GM19397 (cell line): Measurements from ENCODE around the gene ADCYAP1.
"Not testable (repeated sequence)": the region's sequence is repeated elsewhere in the genome, so short reads cannot be mapped to it uniquely, and the experiment has no call there.

ENCODE experiments used
- ATAC-seq: cut with Tn5 transposase; IDR thresholded peaks from one replicate; pipeline ENCODE4 v1.9.1; 2021; ENCODE audit warnings: mild to moderate bottlenecking, moderate library complexity; ENCODE audit not compliant: unreplicated experiment

Gene ADCYAP1

DNA sequence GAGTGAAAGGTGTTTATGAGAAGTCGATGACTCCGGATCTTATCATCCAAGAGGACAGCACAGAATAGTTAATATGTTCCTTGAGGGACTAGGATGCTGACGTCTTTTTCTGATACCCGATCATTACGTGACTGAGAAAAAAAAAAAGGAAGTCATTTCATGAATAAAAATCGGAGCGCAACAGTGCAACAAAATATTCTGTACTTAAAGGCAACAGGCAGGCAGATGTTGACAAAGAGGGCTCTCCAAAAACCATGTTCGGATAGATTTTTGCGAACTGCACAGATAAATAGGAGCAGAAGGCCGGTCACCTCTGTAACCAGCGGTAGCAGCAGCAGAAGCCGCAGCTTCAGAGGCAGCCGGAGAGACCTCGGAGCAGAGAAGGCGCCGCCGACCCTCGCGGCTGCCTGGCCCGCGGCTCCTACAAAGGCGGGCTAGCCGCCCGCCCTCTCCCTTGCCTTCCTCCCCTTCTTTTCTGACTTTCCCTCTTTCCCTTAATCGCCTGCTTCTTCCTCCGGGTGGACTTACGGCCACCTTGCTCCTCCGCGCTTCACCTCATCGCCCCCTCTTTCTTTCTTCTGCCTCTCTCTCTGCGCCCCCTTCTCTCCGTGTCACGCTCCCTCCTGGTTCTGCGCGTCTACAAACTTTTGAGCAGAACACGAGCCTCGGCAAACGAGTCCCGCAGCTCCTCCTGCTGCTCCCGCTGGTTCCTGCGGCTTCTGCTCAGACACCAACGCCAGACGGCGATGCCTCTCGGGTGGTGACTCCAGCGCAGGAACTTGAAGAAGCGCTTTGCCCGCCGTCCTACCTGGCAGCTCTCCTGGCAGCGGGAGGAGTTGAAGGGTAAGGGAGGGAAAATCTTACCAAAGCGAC, at the start of gene ADCYAP1:
Gene ADCYAP1, plus strand, starts transcription at position 654 of the 873 bp plus-strand sequence. CDS start 516 bp downstream, outside the sequence.
- no peak for ATAC-seq

DNA sequence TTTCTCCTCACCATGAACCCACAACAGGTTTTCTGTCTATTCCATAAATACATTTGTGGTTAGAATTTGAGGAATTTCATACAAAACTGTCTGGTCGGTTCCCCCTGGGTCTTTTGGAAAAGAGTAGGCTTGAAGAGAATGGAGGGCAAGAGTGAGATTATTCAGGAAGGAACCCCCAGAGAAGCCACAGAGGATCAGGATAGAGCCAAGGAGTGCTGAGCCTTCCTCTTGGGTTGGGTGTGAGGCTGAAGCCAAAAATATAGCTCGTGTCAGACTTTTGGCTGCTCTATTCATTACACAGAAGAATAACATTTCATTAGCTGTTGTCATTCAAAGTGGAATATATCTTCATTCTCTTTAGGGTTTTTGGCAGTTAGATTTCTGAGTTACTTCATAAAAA, 46.7 kb upstream of the ADCYAP1 start:
- no peak for ATAC-seq

DNA sequence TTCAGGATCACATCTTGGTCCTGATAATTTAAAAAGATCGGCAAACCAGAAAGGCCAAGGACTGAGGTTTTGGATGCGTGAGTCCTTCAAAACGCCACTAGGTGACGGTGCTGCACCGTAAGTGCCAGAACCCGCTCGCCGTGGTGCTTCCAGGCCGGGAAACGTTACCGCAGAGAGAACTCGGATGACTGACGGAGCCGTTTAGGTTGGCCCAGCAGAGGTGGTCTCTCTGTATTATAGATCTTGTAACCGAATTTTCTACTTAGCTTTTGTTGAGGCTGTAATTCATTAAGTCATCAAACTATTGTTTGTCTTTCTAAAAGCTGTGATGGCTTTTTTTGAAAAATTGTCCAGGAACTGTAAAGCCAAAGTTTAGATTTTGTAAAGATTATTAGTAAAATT, 39.8 kb upstream of the ADCYAP1 start:
- peak; percentile 90 for ATAC-seq

DNA sequence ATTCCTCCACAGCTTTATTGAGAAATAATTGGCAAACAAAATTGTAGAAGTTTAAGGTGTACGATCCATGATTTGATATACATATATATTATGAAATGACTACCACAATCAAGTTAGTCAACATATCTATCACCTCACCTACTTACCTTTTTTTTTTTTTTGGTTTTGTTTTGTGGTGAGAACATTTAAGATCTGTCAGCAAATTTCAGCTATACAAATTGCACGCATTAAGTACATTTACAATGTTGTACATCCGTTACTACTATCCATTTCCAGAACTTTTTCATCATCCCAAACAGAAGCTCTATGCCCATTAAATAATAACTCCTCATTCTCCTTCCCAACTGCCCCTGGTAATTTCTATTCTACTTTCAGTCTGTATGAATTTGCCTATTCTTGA, 37.4 kb upstream of the ADCYAP1 start:
- ATAC-seq: no peak

DNA sequence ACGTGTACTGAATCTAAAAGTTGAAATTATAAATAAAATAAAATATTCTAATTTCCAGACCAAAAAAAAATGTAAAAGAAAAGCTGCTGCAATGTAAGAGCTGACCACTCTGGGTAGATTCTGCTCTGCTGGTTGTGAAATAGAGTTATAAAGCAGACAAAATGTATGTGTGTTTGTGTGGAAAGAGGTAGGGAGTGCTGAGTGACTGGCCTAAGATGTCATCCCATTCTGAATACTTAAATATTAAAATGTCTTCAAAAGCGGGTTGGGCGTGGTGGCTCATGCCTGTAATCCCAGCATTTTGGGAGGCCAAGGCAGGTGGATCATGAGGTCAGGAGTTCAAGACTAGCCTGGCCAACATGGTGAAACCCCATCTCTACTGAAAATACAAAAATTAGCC, 31.2 kb upstream of the ADCYAP1 start:
- ATAC-seq: not testable (repeated sequence)

DNA sequence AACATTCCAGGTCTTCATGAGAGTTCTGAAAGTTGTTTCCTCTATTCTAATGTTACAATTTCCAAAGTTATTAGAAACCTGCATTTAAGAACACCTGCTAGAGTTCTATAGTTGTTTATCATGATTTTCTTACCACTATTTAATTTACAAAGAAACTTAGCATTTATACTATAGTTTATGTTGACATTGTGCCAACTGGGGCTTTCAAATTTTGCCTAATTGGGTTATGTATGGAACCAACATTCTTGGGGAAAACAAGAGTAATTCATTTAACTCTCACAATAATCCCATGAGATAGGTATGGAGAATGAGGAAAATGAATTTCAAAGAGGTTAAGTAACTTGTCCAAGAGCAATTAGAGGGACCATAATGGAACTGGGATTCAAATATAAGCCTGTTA, 28.8 kb upstream of the ADCYAP1 start:
- ATAC-seq: no peak

DNA sequence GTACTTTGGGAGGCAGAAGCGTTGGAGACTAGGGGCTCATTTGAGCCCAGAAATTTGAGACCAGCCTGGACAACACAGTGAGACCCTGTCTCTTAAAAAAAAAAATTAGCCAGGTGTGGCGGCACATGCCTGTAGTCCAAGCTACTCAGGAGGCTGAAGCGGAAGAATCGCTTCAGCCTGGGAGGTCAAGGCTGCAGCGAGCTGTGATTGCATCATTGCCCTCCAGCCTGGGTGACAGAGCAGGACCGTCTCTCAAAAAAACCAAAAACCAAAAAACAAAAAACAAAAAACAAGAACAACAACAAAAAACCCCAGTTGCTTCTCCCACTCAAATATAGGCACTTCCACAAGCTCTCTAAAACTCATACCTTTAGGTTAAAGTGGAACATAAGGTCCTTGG, 27.4 kb upstream of the ADCYAP1 start:
- ATAC-seq: no peak

DNA sequence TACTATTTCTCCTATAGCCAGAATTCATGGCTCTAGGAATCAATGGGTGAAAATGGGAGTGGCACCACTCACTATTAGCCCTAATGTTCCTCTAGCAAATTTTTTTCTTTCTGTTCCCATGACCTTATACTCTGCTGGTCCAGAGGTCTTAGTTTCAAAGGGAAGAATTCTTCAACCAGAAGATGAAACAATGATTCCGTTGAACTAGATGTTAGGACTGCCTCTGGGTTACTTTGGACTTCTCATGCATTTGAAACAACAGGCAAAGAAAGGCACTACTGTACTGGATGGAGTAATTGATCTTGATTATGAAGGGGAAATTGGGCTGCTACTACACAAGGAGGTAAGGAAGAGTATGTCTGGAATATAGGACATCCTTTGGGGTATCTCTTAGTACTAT, 18.6 kb upstream of the ADCYAP1 start:
- no peak for ATAC-seq

DNA sequence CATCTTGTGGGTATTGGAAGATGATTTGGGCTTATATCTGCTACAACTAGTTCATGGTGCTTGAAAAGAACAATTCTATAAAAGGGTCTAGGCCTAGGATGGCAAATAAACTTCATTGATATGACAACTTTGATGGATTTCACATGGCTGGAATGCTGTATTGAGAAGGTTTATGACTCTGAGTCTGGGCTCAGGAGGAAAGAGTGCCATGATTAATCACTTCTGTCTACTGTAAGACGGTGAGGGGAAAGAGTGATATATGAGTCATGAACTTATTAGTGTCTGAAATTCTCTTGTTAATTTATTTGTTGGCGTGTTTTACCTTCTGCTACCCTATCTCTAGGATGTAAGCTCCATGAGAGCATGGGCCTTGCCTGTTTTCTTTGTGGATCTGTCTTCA, 17.0 kb upstream of the ADCYAP1 start:
- ATAC-seq: no peak

DNA sequence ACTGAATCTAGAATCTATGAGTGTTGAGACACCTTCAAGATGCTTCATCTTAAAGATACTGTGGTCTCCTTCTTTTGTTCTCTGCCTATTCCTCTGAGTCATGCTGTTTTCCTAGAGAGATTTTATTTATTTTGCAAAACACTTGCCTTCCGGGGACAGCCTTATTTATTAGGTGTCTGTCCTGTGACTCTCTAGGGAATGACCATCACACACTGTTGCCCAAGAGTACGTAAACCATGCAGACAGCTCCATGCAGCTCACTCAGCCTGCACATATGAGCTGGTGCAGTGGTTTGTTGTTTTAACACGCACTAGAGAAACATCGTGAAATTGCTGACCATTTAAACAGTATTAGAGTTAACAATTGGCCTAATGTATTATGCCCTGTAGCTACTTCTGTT, 12.4 kb upstream of the ADCYAP1 start:
- no peak for ATAC-seq

DNA sequence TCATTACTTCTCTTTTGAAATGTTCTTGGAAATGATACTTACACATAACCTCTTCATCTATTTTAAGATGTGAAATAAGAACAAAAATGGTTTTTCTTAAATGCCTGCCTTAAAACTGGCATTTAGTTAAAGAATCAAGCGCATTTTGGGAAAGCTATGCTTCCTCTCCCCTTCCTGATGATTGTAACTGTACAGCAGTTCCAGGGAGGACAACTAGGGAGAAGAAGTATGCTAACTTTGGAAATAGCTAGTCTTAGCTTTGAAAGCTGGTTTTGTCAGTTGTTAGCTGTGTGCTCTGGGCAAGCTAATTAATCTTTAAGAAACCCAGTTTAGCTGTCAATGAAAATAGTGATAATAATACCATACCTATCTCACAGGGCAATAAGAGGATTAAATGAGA, 8.4 kb upstream of the ADCYAP1 start:
- no peak for ATAC-seq

DNA sequence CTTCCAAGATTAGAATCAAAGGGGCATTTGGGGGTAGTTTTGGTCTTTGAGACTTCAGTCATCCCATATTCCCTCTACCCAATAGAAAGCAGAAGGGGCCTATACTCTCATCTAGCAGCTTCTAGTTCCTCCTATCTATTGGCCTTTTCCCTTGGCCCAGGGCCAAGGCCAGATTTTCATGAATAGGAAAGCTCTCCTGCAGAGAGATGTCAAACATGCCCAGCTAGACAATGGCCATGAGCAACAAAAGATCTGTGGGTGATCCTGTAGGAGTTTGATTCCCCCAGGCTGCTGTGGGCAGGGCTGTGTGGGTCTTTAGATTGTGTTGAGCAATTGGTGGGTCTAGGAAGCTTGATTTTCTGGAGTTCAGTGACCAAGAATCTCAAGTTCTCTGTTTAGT, 2.9 kb upstream of the ADCYAP1 start:
- no peak for ATAC-seq

DNA sequence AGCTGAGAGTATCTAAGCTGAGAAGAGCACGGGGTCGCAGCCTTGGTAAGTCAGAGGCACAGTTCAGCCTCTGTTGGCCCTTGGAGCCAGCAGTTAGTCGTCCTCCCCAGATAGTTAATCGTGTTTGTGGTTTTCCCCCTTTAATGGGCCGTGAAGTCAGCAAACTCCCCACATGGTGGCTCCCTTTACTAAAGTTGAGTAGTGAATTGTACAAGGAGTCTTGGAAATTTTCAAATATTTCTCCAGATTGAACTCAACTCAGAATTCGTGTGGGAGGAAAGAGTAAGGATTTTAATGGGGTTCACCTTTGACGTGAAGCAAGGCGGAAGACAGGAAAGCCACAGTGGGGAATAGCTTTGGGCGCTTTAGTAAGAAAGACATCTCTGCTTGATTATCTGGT, 2.4 kb upstream of the ADCYAP1 start:
- ATAC-seq: no peak

DNA sequence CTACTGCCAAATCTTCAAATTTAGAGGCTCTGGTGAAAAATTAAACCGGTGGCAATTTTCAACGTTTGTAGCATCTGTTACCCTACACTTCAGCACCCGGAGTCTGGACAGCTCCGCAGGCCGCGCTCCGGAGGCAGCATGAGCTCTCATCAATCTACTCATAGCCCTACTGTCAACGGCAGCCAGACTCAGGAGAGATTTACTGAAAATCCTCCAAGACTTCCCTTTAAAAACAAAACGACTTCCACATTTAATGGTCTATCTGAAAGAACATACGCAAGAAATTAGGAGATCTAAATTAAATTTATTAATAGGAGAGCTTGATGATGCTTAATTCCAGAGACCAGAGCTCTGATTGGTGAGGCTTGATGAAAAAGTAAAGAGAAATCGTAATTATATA, 970 bp upstream of the ADCYAP1 start:
- no peak for ATAC-seq

DNA sequence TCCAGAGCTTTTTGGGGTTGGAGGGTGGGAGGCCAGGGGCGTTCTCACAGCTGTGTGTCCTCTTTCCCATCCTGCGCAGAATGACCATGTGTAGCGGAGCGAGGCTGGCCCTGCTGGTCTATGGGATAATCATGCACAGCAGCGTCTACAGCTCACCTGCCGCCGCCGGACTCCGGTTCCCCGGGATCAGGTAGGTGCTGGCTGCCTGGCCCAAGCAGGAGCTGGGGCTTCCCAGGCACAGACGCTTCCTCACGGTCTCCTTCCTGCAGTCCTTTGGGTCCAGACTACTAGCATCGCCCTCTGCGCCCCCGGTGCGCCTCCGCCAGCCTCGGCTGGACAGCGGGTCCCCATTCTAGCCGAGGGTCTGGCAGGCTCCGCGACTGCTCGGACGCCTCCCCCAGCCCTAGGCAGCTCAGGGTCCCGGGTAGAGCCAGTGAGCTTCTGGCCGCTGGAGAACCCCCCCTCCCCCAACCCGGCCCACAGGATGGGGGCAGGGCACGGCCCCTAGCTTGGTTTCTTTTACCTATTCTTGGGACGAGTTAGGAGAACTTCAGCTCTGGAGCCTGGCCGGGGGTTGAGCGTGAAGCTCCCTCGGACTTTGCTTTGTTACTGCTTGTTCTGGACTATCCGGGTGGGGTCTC, 756 bp downstream of the ADCYAP1 start:
- ATAC-seq: no peak

DNA sequence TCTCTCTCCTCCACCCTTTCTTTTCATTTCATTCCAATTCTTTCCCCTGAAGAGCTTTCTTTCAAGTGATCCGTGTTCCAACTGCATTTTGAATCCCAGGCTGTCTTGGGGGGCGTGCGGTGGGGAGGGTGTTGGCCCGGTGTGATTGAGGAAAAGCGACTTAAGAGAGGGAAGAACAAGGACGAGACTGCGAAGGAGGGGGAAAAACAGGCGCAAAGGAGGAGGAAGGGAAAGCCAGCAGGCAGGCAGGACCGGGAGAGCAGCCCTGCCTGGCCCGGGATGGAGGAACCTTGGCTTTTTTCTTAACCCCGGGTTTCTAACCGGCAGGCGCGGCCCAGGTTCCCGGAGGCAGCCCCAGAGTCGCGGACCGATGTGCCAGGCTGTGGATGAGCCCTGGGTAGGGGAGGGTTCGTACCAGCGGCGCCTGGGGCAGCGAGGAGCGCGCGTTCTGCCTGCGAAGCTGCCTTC, 1.3 kb downstream of the ADCYAP1 start:
- no peak for ATAC-seq

DNA sequence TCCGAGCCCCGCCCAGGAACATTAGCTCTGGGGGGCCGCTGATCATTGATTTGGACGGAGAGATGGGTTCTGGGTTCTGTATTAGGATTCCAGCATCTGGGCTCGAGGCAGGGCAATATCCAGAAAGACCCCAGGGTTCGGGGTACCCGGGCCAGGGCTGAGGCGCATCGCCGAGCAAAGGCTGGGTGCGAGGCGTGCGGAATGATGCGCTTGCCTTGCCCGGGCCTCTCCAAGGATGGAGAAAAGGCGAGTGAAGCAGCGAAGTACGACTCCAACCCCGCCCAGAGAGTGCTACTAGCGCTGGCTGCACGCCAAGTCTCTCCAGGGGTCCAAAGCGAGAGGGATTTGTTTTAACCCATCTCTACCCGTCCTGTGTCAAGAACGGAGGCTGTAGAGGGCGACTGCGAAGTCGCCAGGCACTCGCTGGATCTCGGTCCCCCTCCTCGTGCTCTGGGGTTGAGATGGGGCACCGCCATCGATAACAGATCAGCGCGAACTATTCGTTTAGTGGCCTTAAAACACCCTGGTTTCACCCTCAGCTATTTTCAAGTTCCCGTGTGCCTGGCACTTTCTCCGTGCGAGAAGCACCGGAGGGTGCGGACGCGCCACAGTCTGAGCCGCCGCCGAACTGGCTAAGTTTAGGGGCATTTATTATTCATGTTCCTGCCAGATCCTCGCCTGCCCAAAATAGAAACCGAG, 1.9 kb downstream of the ADCYAP1 start:
- no peak for ATAC-seq

DNA sequence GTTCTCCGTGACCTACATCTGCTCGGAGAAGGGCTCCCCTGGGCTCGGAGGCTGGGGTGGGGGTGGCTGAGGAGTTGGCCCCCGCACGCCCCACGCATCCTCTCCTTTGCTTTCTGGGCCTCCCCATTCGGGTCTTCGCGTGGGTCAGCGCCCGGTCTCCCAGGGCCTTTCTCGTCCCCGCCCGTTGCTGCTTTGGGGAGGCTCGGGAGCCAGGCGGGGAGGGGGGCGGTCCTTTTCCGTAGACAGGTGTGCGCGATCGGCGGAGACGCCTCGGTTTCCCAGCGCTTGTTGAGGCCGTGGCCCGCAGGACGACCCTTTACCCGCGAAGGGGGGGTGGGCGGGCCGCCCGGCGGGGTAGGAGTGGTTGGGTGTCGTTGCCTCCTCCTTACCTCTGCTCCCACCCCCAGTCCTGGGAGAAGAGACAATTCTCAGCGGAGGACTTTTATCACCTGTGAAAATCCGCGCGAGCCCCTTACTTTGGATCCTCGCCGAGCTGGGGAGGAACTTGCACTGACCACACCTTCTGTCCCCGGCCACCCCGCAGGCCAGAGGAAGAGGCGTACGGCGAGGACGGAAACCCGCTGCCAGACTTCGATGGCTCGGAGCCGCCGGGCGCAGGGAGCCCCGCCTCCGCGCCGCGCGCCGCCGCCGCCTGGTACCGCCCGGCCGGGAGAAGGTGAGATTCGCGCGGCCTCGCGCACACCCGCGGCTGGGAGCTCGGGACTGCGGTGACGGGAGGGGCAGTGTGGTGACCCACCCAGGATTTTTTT, 2.6 kb downstream of the ADCYAP1 start:
- ATAC-seq: no peak

DNA sequence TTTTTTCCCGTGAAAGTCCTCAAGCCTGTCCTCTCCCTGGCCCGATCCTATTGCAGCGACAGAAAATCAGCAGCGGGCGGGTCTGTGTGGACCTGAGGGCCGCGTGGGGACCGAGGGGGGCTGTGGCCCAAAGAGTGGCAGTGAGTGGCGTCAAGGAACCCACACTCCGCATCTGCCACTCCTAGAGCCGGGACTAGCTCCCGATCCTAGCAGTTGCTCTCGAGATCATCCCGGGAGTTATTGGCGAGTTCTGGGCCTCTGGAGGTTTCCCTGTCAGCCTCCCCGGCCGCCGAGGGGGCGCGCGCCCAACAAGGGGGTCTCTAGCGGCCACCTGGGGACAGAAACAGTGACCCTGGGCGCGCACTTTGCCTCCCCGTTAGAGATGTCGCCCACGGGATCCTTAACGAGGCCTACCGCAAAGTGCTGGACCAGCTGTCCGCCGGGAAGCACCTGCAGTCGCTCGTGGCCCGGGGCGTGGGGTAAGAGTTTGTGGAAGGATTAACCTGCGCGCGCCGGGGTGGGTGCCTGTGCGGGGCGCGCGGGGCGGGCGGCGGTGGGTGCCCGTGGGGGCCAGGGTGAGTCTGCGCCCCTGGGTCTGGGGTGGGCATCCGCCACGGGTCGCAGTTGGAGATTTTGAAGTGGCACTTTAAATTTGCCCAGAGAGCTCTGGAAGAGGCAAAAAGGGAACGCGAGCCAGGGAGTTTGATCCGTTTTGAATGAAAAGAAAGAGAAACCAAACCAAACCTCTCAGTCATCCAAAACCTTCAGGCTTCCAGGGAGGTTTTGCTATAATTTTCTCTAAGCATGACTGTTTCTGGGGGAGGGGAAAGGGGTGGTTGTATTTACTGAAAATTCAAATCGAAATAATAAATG, 3.5 kb downstream of the ADCYAP1 start:
- no peak for ATAC-seq
